Measurements from ENCODE around the gene CFAP77.

The CFAP77 gene

DNA sequence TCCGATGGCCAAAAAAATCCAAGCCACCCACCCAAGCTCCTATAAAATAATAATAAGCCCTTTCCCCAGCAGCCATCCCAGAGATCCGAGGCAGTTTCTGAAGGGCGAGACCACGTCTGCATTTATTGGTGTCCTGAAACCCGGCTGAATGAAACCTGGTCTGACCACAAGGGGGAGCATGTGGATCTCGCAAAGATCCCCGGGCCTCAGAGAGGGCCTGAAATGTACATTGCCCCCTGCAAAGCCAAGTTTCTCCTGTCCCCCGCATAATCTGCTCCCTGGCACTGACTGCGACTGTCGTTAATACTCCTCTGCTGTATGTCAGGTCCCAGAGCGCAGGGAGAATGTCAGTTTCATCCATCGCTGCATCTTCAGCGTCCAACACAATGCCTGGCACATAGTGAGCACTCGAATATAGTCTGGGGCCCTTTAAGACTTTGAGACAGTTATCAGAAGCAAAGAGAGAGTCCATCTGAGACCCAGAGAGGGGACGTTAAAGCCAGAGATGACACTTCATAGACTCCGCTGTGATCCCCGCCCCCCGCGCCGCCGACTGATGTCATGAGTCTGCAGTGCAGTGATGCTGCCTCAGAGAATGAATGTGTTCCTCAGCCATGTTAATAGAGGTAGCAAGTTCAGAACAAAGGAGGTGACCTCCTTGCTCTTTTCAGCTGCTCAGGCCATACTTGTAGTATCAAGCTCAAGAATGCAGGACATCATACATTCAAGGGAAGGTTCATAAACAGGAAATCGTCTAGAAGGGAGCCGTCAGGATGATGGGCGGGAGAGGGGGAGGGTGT, 97.9 kb downstream of the CFAP77 start (continued):
- TF ChIP-seq ZNF398 (tag by site-specific recombination; IDR thresholded peaks at IDR 0.05) (no peak), KLF10 (tag by site-specific recombination; IDR thresholded peaks at IDR 0.05) (no peak), ZFP41 (tag by site-specific recombination; IDR thresholded peaks at IDR 0.05; ENCODE audit: borderline replicate concordance) (no peak), ATF2 (tag by site-specific recombination; IDR thresholded peaks at IDR 0.05; ENCODE audit: low read depth) (no peak), GLIS2 (tag by site-specific recombination; IDR thresholded peaks at IDR 0.05) (peak; percentile 57), ZNF624 (tag by site-specific recombination; IDR thresholded peaks at IDR 0.05) (no peak), GLIS1 (tag by site-specific recombination; IDR thresholded peaks at IDR 0.05) (peak; percentile 98), SP7 (tag by site-specific recombination; IDR thresholded peaks at IDR 0.05) (no peak), ZNF23 (tag by site-specific recombination; IDR thresholded peaks at IDR 0.05; ENCODE audit: borderline replicate concordance) (no peak), ZNF514 (tag by site-specific recombination; IDR thresholded peaks at IDR 0.05) (no peak), ZNF2 (tag by site-specific recombination; IDR thresholded peaks at IDR 0.05) (0 out of 2 replicates have a peak, but pooled peaks have one; percentile 33), ZNF26 (tag by site-specific recombination; IDR thresholded peaks at IDR 0.05) (no peak), ZNF146 (tag by site-specific recombination; IDR thresholded peaks at IDR 0.05) (no peak), ZNF433 (tag by site-specific recombination; IDR thresholded peaks at IDR 0.05; ENCODE audit: low read depth) (no peak), SCRT1 (tag by site-specific recombination; IDR thresholded peaks at IDR 0.05; ENCODE audit: borderline replicate concordance) (no peak), ZNF335 (tag by site-specific recombination; conservative IDR thresholded peaks at IDR 0.05) (0 out of 2 replicates have a peak, but pooled peaks have one; percentile 21), ZNF521 (tag by site-specific recombination; IDR thresholded peaks at IDR 0.05) (no peak), ZNF133 (tag by site-specific recombination; IDR thresholded peaks at IDR 0.05) (no peak), ZNF18 (tag by site-specific recombination; IDR thresholded peaks at IDR 0.05) (no peak), ZNF843 (tag by site-specific recombination; IDR thresholded peaks at IDR 0.05) (no peak), ZNF341 (tag by site-specific recombination; IDR thresholded peaks at IDR 0.05; ENCODE audit: low read depth) (no peak), ZNF529 (tag by site-specific recombination; IDR thresholded peaks at IDR 0.05; ENCODE audit: insufficient replicate concordance) (no peak), YY2 (tag by site-specific recombination; IDR thresholded peaks at IDR 0.05) (no peak), ZBTB11 (tag by site-specific recombination; conservative IDR thresholded peaks at IDR 0.05; ENCODE audit: low read depth) (no peak), ZNF394 (tag by site-specific recombination; IDR thresholded peaks at IDR 0.05; ENCODE audit: borderline replicate concordance) (no peak), ZBTB7A (tag by site-specific recombination; IDR thresholded peaks at IDR 0.05; ENCODE audit: low read depth) (no peak)
- TF ChIP-seq, protein P1, sequence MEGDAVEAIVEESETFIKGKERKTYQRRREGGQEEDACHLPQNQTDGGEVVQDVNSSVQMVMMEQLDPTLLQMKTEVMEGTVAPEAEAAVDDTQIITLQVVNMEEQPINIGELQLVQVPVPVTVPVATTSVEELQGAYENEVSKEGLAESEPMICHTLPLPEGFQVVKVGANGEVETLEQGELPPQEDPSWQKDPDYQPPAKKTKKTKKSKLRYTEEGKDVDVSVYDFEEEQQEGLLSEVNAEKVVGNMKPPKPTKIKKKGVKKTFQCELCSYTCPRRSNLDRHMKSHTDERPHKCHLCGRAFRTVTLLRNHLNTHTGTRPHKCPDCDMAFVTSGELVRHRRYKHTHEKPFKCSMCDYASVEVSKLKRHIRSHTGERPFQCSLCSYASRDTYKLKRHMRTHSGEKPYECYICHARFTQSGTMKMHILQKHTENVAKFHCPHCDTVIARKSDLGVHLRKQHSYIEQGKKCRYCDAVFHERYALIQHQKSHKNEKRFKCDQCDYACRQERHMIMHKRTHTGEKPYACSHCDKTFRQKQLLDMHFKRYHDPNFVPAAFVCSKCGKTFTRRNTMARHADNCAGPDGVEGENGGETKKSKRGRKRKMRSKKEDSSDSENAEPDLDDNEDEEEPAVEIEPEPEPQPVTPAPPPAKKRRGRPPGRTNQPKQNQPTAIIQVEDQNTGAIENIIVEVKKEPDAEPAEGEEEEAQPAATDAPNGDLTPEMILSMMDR (tag by site-specific recombination; IDR thresholded peaks at IDR 0.05) = peak; percentile 71
